ENCODE measurements around the gene RNU6-7.

RNU6-7 gene

GRCh38 chr14:32206552-32206951, 4.7 kb downstream of the RNU6-7 start:
- H3K4me1 ChIP-seq (ENCODE audit: control insufficient read depth, low read depth, low read length): peaks cover 8% of the 10 kb centered on the region
- H3K9me3 ChIP-seq (ENCODE audit: control insufficient read depth, low read depth, low read length): no peaks in the 10 kb centered on the region
- no peak overlapping the region for H3K9ac ChIP-seq (ENCODE audit: low read length)
- no peak overlapping the region for H3K27ac ChIP-seq (ENCODE audit: low read length)
- H3K4me3 ChIP-seq (ENCODE audit: low read length): no peak overlapping the region
- peaks cover 13% of the 10 kb centered on the region for H3K27me3 ChIP-seq (ENCODE audit: control insufficient read depth, insufficient read depth, low read length)
- no peaks in the 10 kb centered on the region for H3K36me3 ChIP-seq (ENCODE audit: control insufficient read depth, low read depth, low read length)

DNA sequence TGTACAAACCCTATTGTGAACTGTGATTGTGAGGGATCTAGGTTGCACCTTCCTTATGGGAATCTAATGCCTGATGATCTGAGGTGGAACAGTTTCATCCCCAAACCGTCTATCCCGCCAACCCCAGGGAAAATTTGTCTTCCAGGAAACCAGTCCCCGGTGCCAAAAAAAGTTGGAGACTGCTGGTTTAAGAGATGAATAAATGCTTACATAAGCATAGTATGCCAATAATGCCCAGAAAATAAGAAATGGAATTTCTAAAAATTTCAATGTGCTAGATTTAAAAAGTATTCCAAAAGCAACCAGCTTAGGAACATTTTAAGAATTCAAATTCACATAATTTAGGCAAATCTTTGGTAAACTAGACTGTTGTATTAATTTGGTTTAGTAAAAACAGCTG, 6.6 kb downstream of the RNU6-7 start:
- H3K9ac ChIP-seq (ENCODE audit: low read length): no peak overlapping the region
- H3K36me3 ChIP-seq (ENCODE audit: control insufficient read depth, low read depth, low read length): no peaks in the 10 kb centered on the region
- no peak overlapping the region for H3K27ac ChIP-seq (ENCODE audit: low read length)
- H3K9me3 ChIP-seq (ENCODE audit: control insufficient read depth, low read depth, low read length): no peaks in the 10 kb centered on the region
- H3K27me3 ChIP-seq (ENCODE audit: control insufficient read depth, insufficient read depth, low read length): peaks cover 5% of the 10 kb centered on the region
- no peak overlapping the region for H3K4me3 ChIP-seq (ENCODE audit: low read length)
- H3K4me1 ChIP-seq (ENCODE audit: control insufficient read depth, low read depth, low read length): peaks cover 8% of the 10 kb centered on the region

GRCh38 chr14:32209471-32209870, 7.6 kb downstream of the RNU6-7 start:
- Histone ChIP-seq H3K4me3 (ENCODE audit: low read length) (no peak overlapping the region), H3K9ac (ENCODE audit: low read length) (no peak overlapping the region), H3K9me3 (ENCODE audit: control insufficient read depth, low read depth, low read length) (no peaks in the 10 kb centered on the region), H3K4me1 (ENCODE audit: control insufficient read depth, low read depth, low read length) (peaks cover 4% of the 10 kb centered on the region), H3K27me3 (ENCODE audit: control insufficient read depth, insufficient read depth, low read length) (peaks cover 1% of the 10 kb centered on the region), H3K36me3 (ENCODE audit: control insufficient read depth, low read depth, low read length) (no peaks in the 10 kb centered on the region), H3K27ac (ENCODE audit: low read length) (no peak overlapping the region)

GRCh38 chr14:32211068-32211404, 9.2 kb downstream of the RNU6-7 start:
- Histone ChIP-seq H3K36me3 (ENCODE audit: control insufficient read depth, low read depth, low read length) (no peaks in the 10 kb centered on the region), H3K4me1 (ENCODE audit: control insufficient read depth, low read depth, low read length) (peaks cover 4% of the 10 kb centered on the region), H3K27ac (ENCODE audit: low read length) (no peak overlapping the region), H3K9me3 (ENCODE audit: control insufficient read depth, low read depth, low read length) (no peaks in the 10 kb centered on the region), H3K27me3 (ENCODE audit: control insufficient read depth, insufficient read depth, low read length) (no peaks in the 10 kb centered on the region), H3K4me3 (ENCODE audit: low read length) (no peak overlapping the region), H3K9ac (ENCODE audit: low read length) (no peak overlapping the region)

- Histone ChIP-seq H3K27ac (ENCODE audit: low read length) (no peak overlapping the region), H3K4me3 (ENCODE audit: low read length) (no peak overlapping the region), H3K4me1 (ENCODE audit: control insufficient read depth, low read depth, low read length) (no peaks in the 10 kb centered on the region), H3K27me3 (ENCODE audit: control insufficient read depth, insufficient read depth, low read length) (no peaks in the 10 kb centered on the region), H3K9ac (ENCODE audit: low read length) (no peak overlapping the region), H3K9me3 (ENCODE audit: control insufficient read depth, low read depth, low read length) (no peaks in the 10 kb centered on the region), H3K36me3 (ENCODE audit: control insufficient read depth, low read depth, low read length) (no peaks in the 10 kb centered on the region)
These were observed 11.0 kb downstream of the RNU6-7 start for GRCh38 chr14:32212833-32213232.

GRCh38 chr14:32217301-32217700, 15.5 kb downstream of the RNU6-7 start:
- H3K27ac ChIP-seq (ENCODE audit: low read length): no peak overlapping the region
- no peak overlapping the region for H3K9ac ChIP-seq (ENCODE audit: low read length)
- H3K27me3 ChIP-seq (ENCODE audit: control insufficient read depth, insufficient read depth, low read length): no peaks in the 10 kb centered on the region
- H3K4me1 ChIP-seq (ENCODE audit: control insufficient read depth, low read depth, low read length): no peaks in the 10 kb centered on the region
- H3K9me3 ChIP-seq (ENCODE audit: control insufficient read depth, low read depth, low read length): no peaks in the 10 kb centered on the region
- H3K36me3 ChIP-seq (ENCODE audit: control insufficient read depth, low read depth, low read length): no peaks in the 10 kb centered on the region
- no peak overlapping the region for H3K4me3 ChIP-seq (ENCODE audit: low read length)

GRCh38 chr14:32224737-32225377, 23.0 kb downstream of the RNU6-7 start:
- H3K36me3 ChIP-seq (ENCODE audit: control insufficient read depth, low read depth, low read length): no peaks in the 10 kb centered on the region
- no peak overlapping the region for H3K9ac ChIP-seq (ENCODE audit: low read length)
- no peak overlapping the region for H3K27ac ChIP-seq (ENCODE audit: low read length)
- no peaks in the 10 kb centered on the region for H3K27me3 ChIP-seq (ENCODE audit: control insufficient read depth, insufficient read depth, low read length)
- H3K4me3 ChIP-seq (ENCODE audit: low read length): no peak overlapping the region
- no peaks in the 10 kb centered on the region for H3K4me1 ChIP-seq (ENCODE audit: control insufficient read depth, low read depth, low read length)
- H3K9me3 ChIP-seq (ENCODE audit: control insufficient read depth, low read depth, low read length): no peaks in the 10 kb centered on the region

DNA sequence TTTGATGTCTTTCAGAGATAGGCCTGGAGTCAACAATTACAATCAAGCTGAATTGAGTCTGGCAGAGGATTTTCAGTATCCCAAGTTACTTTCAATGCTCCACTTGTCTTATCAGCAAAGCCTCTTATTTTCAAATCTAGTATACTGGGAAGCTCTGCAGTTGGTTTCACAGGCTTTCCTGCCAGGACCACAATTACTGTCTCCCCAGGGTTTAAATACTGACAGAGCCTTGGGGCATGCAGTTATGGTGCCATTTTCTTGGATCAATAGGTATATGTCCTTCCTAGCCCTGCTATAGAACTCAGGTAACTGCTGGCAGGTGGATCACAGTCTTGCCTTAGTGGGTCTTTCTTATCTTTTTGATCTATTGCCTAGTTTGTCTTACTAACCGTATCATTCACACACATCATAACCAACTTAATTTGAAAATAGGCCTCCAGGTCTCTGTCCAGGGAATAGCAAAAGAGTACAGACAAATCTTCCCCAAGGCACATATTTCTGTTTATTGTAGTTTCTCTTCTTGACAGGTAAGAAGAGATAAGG, 23.6 kb downstream of the RNU6-7 start:
- Histone ChIP-seq H3K9me3 (ENCODE audit: control insufficient read depth, low read depth, low read length) (no peaks in the 10 kb centered on the region), H3K27ac (ENCODE audit: low read length) (no peak overlapping the region), H3K9ac (ENCODE audit: low read length) (no peak overlapping the region), H3K4me3 (ENCODE audit: low read length) (no peak overlapping the region), H3K4me1 (ENCODE audit: control insufficient read depth, low read depth, low read length) (no peaks in the 10 kb centered on the region), H3K36me3 (ENCODE audit: control insufficient read depth, low read depth, low read length) (no peaks in the 10 kb centered on the region), H3K27me3 (ENCODE audit: control insufficient read depth, insufficient read depth, low read length) (no peaks in the 10 kb centered on the region)

- no peak overlapping the region for H3K9ac ChIP-seq (ENCODE audit: low read length)
- H3K4me1 ChIP-seq (ENCODE audit: control insufficient read depth, low read depth, low read length): no peaks in the 10 kb centered on the region
- H3K27me3 ChIP-seq (ENCODE audit: control insufficient read depth, insufficient read depth, low read length): no peaks in the 10 kb centered on the region
- H3K36me3 ChIP-seq (ENCODE audit: control insufficient read depth, low read depth, low read length): no peaks in the 10 kb centered on the region
- no peaks in the 10 kb centered on the region for H3K9me3 ChIP-seq (ENCODE audit: control insufficient read depth, low read depth, low read length)
- H3K4me3 ChIP-seq (ENCODE audit: low read length): no peak overlapping the region
- H3K27ac ChIP-seq (ENCODE audit: low read length): no peak overlapping the region
These were observed 24.2 kb downstream of the RNU6-7 start for GRCh38 chr14:32226056-32226455.

- no peaks in the 10 kb centered on the region for H3K4me1 ChIP-seq (ENCODE audit: control insufficient read depth, low read depth, low read length)
- no peaks in the 10 kb centered on the region for H3K36me3 ChIP-seq (ENCODE audit: control insufficient read depth, low read depth, low read length)
- H3K9me3 ChIP-seq (ENCODE audit: control insufficient read depth, low read depth, low read length): no peaks in the 10 kb centered on the region
- no peaks in the 10 kb centered on the region for H3K27me3 ChIP-seq (ENCODE audit: control insufficient read depth, insufficient read depth, low read length)
- H3K9ac ChIP-seq (ENCODE audit: low read length): no peak overlapping the region
- no peak overlapping the region for H3K4me3 ChIP-seq (ENCODE audit: low read length)
- no peak overlapping the region for H3K27ac ChIP-seq (ENCODE audit: low read length)
These were observed 28.3 kb downstream of the RNU6-7 start for GRCh38 chr14:32230181-32230580.

- no peaks in the 10 kb centered on the region for H3K27me3 ChIP-seq (ENCODE audit: control insufficient read depth, insufficient read depth, low read length)
- no peak overlapping the region for H3K27ac ChIP-seq (ENCODE audit: low read length)
- H3K4me1 ChIP-seq (ENCODE audit: control insufficient read depth, low read depth, low read length): no peaks in the 10 kb centered on the region
- H3K4me3 ChIP-seq (ENCODE audit: low read length): no peak overlapping the region
- H3K9me3 ChIP-seq (ENCODE audit: control insufficient read depth, low read depth, low read length): no peaks in the 10 kb centered on the region
- H3K36me3 ChIP-seq (ENCODE audit: control insufficient read depth, low read depth, low read length): no peaks in the 10 kb centered on the region
- H3K9ac ChIP-seq (ENCODE audit: low read length): no peak overlapping the region
These were observed 28.9 kb downstream of the RNU6-7 start for GRCh38 chr14:32230695-32231280.

- Histone ChIP-seq H3K27ac (ENCODE audit: low read length) (no peak overlapping the region), H3K9me3 (ENCODE audit: control insufficient read depth, low read depth, low read length) (no peaks in the 10 kb centered on the region), H3K36me3 (ENCODE audit: control insufficient read depth, low read depth, low read length) (no peaks in the 10 kb centered on the region)
These were observed 30.6 kb downstream of the RNU6-7 start for GRCh38 chr14:32232481-32232880.

More at GRCh38 chr14:32232481-32232880, 30.6 kb downstream of the RNU6-7 start:
- no peaks in the 10 kb centered on the region for H3K4me1 ChIP-seq (ENCODE audit: control insufficient read depth, low read depth, low read length)
- H3K9ac ChIP-seq (ENCODE audit: low read length): no peak overlapping the region
- no peak overlapping the region for H3K4me3 ChIP-seq (ENCODE audit: low read length)
- no peaks in the 10 kb centered on the region for H3K27me3 ChIP-seq (ENCODE audit: control insufficient read depth, insufficient read depth, low read length)
